WTC11 (cell line): Measurements from ENCODE around the gene GRID2. TPM values are rescaled to one million over a fixed set of nuclear protein-coding genes. Genes with fewer than 3 reads are reported as not detected.

Experiments used
- ATAC-seq: fragments of 200-7000 bp; cut with Tn5 transposase; 2 replicates; pipeline ENCODE4 v1.10.0; 2021; ENCODE audit warnings: mild to moderate bottlenecking, moderate library complexity
- CTCF ChIA-PET: fragments of 300-600 bp; sonication (Branson Sonifier 250); formaldehyde crosslinking; loops from one replicate; lab custom pipeline; 2021; ENCODE audit warnings: antibody characterized with exemption; lab: Charles Lee
- POLR2A ChIA-PET: fragments of 350-600 bp; sonication (Branson Sonifier 250); formaldehyde crosslinking; loops from one replicate; lab custom pipeline; 2021; ENCODE audit warnings: antibody characterized with exemption; lab: Charles Lee
- DNase-seq: peaks from one replicate; pipeline ENCODE4 v3.0.0; 2021; ENCODE audit warnings: low spot score
- H3K27ac Mint-ChIP-seq: 2 replicates; pipeline ENCODE4 v1.8.0; 2021; ENCODE audit warnings: mixed read lengths
- H3K27me3 Mint-ChIP-seq: 2 replicates; pipeline ENCODE4 v1.8.0; 2021; ENCODE audit warnings: low read depth, mild to moderate bottlenecking, moderate library complexity, mixed read lengths
- H3K36me3 Mint-ChIP-seq: 2 replicates; pipeline ENCODE4 v1.8.0; 2021; ENCODE audit warnings: mixed read lengths
- H3K4me1 Mint-ChIP-seq: 2 replicates; pipeline ENCODE4 v1.8.0; 2022; ENCODE audit warnings: mixed read lengths
- H3K4me3 Mint-ChIP-seq: 2 replicates; pipeline ENCODE4 v1.8.0; 2021; ENCODE audit warnings: mild to moderate bottlenecking, moderate library complexity, mixed read lengths
- H3K9me3 Mint-ChIP-seq: 2 replicates; pipeline ENCODE4 v1.8.0; 2021; ENCODE audit warnings: mixed read lengths
- ELF4 ChIP-seq: sonication (generic); formaldehyde crosslinking; IDR thresholded peaks from 2 replicates; pipeline ENCODE4 v1.8.1; 2022; ENCODE audit warnings: low read depth, mild to moderate bottlenecking, moderate library complexity, missing genetic modification reagents
- EMX1 ChIP-seq: fragments of 250-450 bp; sonication (Bioruptor Pico); IDR thresholded peaks from 2 replicates; pipeline ENCODE4 v1.8.0; 2021; ENCODE audit warnings: mild to moderate bottlenecking
- ETV6 ChIP-seq: sonication (generic); formaldehyde crosslinking; IDR thresholded peaks from 2 replicates; pipeline ENCODE4 v1.8.1; 2022; ENCODE audit warnings: mild to moderate bottlenecking, missing genetic modification reagents
- FOXJ3 ChIP-seq: sonication (generic); formaldehyde crosslinking; IDR thresholded peaks from 2 replicates; pipeline ENCODE4 v1.9.0; 2021; ENCODE audit warnings: missing genetic modification reagents, mild to moderate bottlenecking, borderline replicate concordance
- FOXK1 ChIP-seq: sonication (generic); formaldehyde crosslinking; IDR thresholded peaks from 2 replicates; pipeline ENCODE4 v1.8.0; 2022; ENCODE audit warnings: mild to moderate bottlenecking, moderate library complexity, missing genetic modification reagents
- FOXP1 ChIP-seq: sonication (generic); formaldehyde crosslinking; IDR thresholded peaks from 2 replicates; pipeline ENCODE4 v1.8.0; 2022; ENCODE audit warnings: missing genetic modification reagents, mild to moderate bottlenecking, moderate library complexity, borderline replicate concordance
- GTF2I ChIP-seq: fragments of 250-450 bp; sonication (Bioruptor Pico); conservative IDR thresholded peaks from 2 replicates; pipeline ENCODE4 v1.4.0; 2021; ENCODE audit warnings: mild to moderate bottlenecking
- IRF2 ChIP-seq: sonication (generic); formaldehyde crosslinking; IDR thresholded peaks from 2 replicates; pipeline ENCODE4 v1.8.0; 2022; ENCODE audit warnings: low read depth, missing genetic modification reagents, borderline replicate concordance
- MXD4 ChIP-seq: fragments of 250-450 bp; sonication (Bioruptor Pico); IDR thresholded peaks from 2 replicates; pipeline ENCODE4 v1.8.0; 2021; ENCODE audit warnings: mild to moderate bottlenecking, moderate library complexity, borderline replicate concordance
- MYBL2 ChIP-seq: sonication (generic); formaldehyde crosslinking; IDR thresholded peaks from 2 replicates; pipeline ENCODE4 v1.8.1; 2023; ENCODE audit warnings: mild to moderate bottlenecking, moderate library complexity, missing genetic modification reagents
- NFYB ChIP-seq: sonication (generic); formaldehyde crosslinking; conservative IDR thresholded peaks from 2 replicates; pipeline ENCODE4 v1.8.0; 2022; ENCODE audit warnings: low read depth, missing genetic modification reagents
- TCF7 ChIP-seq: sonication (generic); formaldehyde crosslinking; IDR thresholded peaks from 2 replicates; pipeline ENCODE4 v1.8.0; 2022; ENCODE audit warnings: mild to moderate bottlenecking, low read depth, missing genetic modification reagents, moderate library complexity
- TEAD1 ChIP-seq: sonication (generic); formaldehyde crosslinking; IDR thresholded peaks from 2 replicates; pipeline ENCODE4 v1.8.0; 2022; ENCODE audit warnings: mild to moderate bottlenecking, missing genetic modification reagents
- ZBTB21 ChIP-seq: sonication (generic); formaldehyde crosslinking; IDR thresholded peaks from 2 replicates; pipeline ENCODE4 v1.8.1; 2023; ENCODE audit warnings: mild to moderate bottlenecking, missing genetic modification reagents, borderline replicate concordance
- ZNF138 ChIP-seq: sonication (generic); formaldehyde crosslinking; conservative IDR thresholded peaks from 2 replicates; pipeline ENCODE4 v1.8.1; 2022; ENCODE audit warnings: mild to moderate bottlenecking, moderate library complexity, missing genetic modification reagents
- ZNF219 ChIP-seq: sonication (generic); formaldehyde crosslinking; IDR thresholded peaks from 2 replicates; pipeline ENCODE4 v1.8.0; 2023; ENCODE audit warnings: missing genetic modification reagents, mild to moderate bottlenecking, borderline replicate concordance
- ZNF232 ChIP-seq: sonication (generic); formaldehyde crosslinking; IDR thresholded peaks from 2 replicates; pipeline ENCODE4 v1.8.0; 2022; ENCODE audit warnings: mild to moderate bottlenecking, missing genetic modification reagents
- ZNF416 ChIP-seq: fragments of 250-450 bp; sonication (Bioruptor Pico); IDR thresholded peaks from 2 replicates; pipeline ENCODE4 v1.9.0; 2021; ENCODE audit warnings: mild to moderate bottlenecking, inconsistent platforms
- ZNF671 ChIP-seq: fragments of 250-450 bp; sonication (Bioruptor Pico); IDR thresholded peaks from 2 replicates; pipeline ENCODE4 v1.8.0; 2021; ENCODE audit warnings: mild to moderate bottlenecking
- total RNA-seq: library from RNA; stranded (reverse); gene quantifications from 3 replicates; pipeline ENCODE4 v1.2.3, GENCODE V29; 2021
- TF ChIP-seq, protein P1 (sequence below): sonication (generic); formaldehyde crosslinking; IDR thresholded peaks from 2 replicates; pipeline ENCODE4 v1.8.1; 2022; ENCODE audit warnings: mild to moderate bottlenecking, moderate library complexity, missing genetic modification reagents
- TF ChIP-seq, protein P2 (sequence below): sonication (generic); formaldehyde crosslinking; IDR thresholded peaks from 2 replicates; pipeline ENCODE4 v1.8.1; 2022; ENCODE audit warnings: low read depth, missing genetic modification reagents, borderline replicate concordance
- TF ChIP-seq, protein P3 (sequence below): sonication (generic); formaldehyde crosslinking; IDR thresholded peaks from 2 replicates; pipeline ENCODE4 v1.8.1; 2023; ENCODE audit warnings: mild to moderate bottlenecking, missing genetic modification reagents, moderate library complexity
- TF ChIP-seq, protein P4 (sequence below): sonication (generic); formaldehyde crosslinking; conservative IDR thresholded peaks from 2 replicates; pipeline ENCODE4 v1.8.1; 2023; ENCODE audit warnings: mild to moderate bottlenecking, low read depth, missing genetic modification reagents, moderate library complexity
- TF ChIP-seq, protein P5 (sequence below): sonication (generic); formaldehyde crosslinking; IDR thresholded peaks from 2 replicates; pipeline ENCODE4 v1.8.0; 2022; ENCODE audit warnings: mild to moderate bottlenecking, missing genetic modification reagents
- TF ChIP-seq, protein P6 (sequence below): sonication (generic); formaldehyde crosslinking; IDR thresholded peaks from 2 replicates; pipeline ENCODE4 v1.8.0; 2022; ENCODE audit warnings: mild to moderate bottlenecking, missing genetic modification reagents
- TF ChIP-seq, protein P7 (sequence below): sonication (generic); formaldehyde crosslinking; IDR thresholded peaks from 2 replicates; pipeline ENCODE4 v1.8.0; 2022; ENCODE audit warnings: mild to moderate bottlenecking, missing genetic modification reagents

Gene GRID2
- total RNA-seq, 1 experiment from 2014 or later: 26.8 TPM

DNA sequence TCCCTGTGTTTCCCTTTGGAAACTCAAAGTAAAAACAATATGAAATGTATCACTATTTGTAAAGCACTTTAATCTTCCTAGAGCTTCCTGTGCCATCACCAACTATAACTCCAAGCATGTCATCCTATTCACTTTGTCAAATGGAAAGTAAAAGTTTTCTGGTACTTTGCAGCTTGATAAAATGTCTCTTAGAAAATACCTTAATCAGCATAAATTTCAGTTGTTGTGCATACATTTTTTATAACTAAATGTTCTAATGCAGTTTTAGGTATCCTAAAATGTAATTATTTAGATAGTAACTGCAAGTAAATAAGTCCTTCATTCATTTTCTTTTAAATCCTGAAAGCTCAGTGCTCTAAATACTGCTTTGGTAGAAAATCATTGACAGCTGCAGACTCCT is 558.7 kb downstream of the GRID2 start (continued):
- TF ChIP-seq ZBTB21 (CRISPR knock-in tag) (no peak), FOXJ3 (no peak), ZNF138 (CRISPR knock-in tag) (no peak)

DNA sequence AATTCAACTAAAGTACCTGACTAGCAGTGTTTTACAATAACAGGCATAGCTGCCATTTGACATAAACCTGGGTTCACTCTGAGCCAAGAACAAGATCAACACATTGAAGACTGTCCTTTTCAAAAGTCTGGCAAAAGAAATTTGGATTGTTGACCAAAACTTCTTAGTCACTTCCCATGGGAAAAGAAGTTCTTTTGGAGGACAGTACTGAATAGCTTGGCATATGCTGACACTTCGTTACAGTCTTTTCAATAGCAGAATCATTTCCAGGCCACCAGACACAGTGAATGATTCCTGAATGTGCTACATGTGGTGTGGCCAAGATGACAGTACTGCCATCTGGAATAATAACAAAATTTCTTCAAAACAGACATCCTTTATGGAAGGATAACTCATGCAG is 560.3 kb downstream of the GRID2 start:
- Mint-ChIP-seq H3K27me3 (no peaks in the 10 kb centered on the region), H3K9me3 (no peaks in the 10 kb centered on the region), H3K36me3 (no peaks in the 10 kb centered on the region), H3K4me1 (no peaks in the 10 kb centered on the region), H3K27ac (no peak overlapping the region), H3K4me3 (no peak overlapping the region)
- POLR2A ChIA-PET: no interaction called here
- ATAC-seq (no peak), DNase-seq (no peak)
- no peak for TF ChIP-seq ZNF416 (CRISPR knock-in tag)
- TF ChIP-seq ZNF138 (CRISPR knock-in tag): no peak
- no peak for TF ChIP-seq ZNF671 (CRISPR knock-in tag)
- TF ChIP-seq ELF4: no peak
- TF ChIP-seq EMX1 (CRISPR knock-in tag): no peak
- TF ChIP-seq FOXK1 (CRISPR knock-in tag): no peak
- TF ChIP-seq, protein P1, sequence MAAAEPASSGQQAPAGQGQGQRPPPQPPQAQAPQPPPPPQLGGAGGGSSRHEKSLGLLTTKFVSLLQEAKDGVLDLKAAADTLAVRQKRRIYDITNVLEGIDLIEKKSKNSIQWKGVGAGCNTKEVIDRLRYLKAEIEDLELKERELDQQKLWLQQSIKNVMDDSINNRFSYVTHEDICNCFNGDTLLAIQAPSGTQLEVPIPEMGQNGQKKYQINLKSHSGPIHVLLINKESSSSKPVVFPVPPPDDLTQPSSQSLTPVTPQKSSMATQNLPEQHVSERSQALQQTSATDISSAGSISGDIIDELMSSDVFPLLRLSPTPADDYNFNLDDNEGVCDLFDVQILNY: no peak
- TF ChIP-seq FOXJ3: no peak
- TF ChIP-seq MYBL2 (CRISPR knock-in tag): no peak
- no peak for TF ChIP-seq FOXP1
- TF ChIP-seq, protein P2, sequence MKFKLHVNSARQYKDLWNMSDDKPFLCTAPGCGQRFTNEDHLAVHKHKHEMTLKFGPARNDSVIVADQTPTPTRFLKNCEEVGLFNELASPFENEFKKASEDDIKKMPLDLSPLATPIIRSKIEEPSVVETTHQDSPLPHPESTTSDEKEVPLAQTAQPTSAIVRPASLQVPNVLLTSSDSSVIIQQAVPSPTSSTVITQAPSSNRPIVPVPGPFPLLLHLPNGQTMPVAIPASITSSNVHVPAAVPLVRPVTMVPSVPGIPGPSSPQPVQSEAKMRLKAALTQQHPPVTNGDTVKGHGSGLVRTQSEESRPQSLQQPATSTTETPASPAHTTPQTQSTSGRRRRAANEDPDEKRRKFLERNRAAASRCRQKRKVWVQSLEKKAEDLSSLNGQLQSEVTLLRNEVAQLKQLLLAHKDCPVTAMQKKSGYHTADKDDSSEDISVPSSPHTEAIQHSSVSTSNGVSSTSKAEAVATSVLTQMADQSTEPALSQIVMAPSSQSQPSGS: no peak
- TF ChIP-seq TCF7 (CRISPR knock-in tag): no peak
- TF ChIP-seq, protein P3, sequence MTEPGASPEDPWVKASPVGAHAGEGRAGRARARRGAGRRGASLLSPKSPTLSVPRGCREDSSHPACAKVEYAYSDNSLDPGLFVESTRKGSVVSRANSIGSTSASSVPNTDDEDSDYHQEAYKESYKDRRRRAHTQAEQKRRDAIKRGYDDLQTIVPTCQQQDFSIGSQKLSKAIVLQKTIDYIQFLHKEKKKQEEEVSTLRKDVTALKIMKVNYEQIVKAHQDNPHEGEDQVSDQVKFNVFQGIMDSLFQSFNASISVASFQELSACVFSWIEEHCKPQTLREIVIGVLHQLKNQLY (CRISPR knock-in tag): no peak
- TF ChIP-seq ETV6: no peak
- TF ChIP-seq ZNF219 (CRISPR knock-in tag): no peak
- TF ChIP-seq, protein P4, sequence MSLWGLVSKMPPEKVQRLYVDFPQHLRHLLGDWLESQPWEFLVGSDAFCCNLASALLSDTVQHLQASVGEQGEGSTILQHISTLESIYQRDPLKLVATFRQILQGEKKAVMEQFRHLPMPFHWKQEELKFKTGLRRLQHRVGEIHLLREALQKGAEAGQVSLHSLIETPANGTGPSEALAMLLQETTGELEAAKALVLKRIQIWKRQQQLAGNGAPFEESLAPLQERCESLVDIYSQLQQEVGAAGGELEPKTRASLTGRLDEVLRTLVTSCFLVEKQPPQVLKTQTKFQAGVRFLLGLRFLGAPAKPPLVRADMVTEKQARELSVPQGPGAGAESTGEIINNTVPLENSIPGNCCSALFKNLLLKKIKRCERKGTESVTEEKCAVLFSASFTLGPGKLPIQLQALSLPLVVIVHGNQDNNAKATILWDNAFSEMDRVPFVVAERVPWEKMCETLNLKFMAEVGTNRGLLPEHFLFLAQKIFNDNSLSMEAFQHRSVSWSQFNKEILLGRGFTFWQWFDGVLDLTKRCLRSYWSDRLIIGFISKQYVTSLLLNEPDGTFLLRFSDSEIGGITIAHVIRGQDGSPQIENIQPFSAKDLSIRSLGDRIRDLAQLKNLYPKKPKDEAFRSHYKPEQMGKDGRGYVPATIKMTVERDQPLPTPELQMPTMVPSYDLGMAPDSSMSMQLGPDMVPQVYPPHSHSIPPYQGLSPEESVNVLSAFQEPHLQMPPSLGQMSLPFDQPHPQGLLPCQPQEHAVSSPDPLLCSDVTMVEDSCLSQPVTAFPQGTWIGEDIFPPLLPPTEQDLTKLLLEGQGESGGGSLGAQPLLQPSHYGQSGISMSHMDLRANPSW (CRISPR knock-in tag): no peak
- no peak for TF ChIP-seq TEAD1 (CRISPR knock-in tag)
- TF ChIP-seq, all 79 proteins: peak for 0
- CTCF ChIA-PET: no interaction called here

DNA sequence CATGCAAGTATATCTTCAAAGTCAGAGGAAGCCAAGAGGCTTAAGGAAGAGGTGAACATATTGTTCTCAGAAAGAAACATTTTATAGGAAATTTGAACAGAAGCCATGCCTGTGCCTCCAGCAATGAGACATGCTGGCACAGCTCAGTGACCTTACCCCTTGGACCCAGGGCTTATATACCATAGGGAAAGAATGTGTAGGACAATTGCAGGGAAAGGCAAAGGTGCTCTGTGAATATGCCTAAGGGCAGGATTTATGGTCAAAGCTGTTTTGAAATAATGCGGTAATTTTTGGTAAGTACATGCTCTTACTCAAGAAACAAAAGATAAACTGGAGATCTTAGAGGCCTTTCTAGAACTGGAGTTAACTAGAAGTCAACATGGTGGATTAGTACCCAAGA is 568.8 kb downstream of the GRID2 start:
- DNase-seq (no peak), ATAC-seq (no peak)
- no peaks in the 10 kb centered on the region for H3K36me3 Mint-ChIP-seq
- no peak overlapping the region for H3K27ac Mint-ChIP-seq
- no peaks in the 10 kb centered on the region for H3K9me3 Mint-ChIP-seq
- CTCF ChIA-PET: interaction anchor here (0.8 kb wide), 1 partner anchor 327 kb away, joined by 4 read pairs; no protein-coding TSS in a partner anchor
- H3K27me3 Mint-ChIP-seq: no peaks in the 10 kb centered on the region
- POLR2A ChIA-PET: no interaction called here
- no peak overlapping the region for H3K4me3 Mint-ChIP-seq
- peaks cover 6% of the 10 kb centered on the region; the same call in 1 of the 2 replicates for H3K4me1 Mint-ChIP-seq
- no peak for TF ChIP-seq ZNF232 (CRISPR knock-in tag)
- no peak for TF ChIP-seq NFYB
- TF ChIP-seq IRF2: no peak
- TF ChIP-seq FOXJ3: no peak
- no peak for TF ChIP-seq MXD4 (CRISPR knock-in tag)
- TF ChIP-seq, protein P5, sequence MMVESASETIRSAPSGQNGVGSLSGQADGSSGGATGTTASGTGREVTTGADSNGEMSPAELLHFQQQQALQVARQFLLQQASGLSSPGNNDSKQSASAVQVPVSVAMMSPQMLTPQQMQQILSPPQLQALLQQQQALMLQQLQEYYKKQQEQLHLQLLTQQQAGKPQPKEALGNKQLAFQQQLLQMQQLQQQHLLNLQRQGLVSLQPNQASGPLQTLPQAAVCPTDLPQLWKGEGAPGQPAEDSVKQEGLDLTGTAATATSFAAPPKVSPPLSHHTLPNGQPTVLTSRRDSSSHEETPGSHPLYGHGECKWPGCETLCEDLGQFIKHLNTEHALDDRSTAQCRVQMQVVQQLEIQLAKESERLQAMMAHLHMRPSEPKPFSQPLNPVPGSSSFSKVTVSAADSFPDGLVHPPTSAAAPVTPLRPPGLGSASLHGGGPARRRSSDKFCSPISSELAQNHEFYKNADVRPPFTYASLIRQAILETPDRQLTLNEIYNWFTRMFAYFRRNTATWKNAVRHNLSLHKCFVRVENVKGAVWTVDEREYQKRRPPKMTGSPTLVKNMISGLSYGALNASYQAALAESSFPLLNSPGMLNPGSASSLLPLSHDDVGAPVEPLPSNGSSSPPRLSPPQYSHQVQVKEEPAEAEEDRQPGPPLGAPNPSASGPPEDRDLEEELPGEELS (CRISPR knock-in tag): no peak
- TF ChIP-seq EMX1 (CRISPR knock-in tag): no peak
- TF ChIP-seq, protein P6, sequence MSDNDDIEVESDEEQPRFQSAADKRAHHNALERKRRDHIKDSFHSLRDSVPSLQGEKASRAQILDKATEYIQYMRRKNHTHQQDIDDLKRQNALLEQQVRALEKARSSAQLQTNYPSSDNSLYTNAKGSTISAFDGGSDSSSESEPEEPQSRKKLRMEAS: no peak
- TF ChIP-seq, protein P7, sequence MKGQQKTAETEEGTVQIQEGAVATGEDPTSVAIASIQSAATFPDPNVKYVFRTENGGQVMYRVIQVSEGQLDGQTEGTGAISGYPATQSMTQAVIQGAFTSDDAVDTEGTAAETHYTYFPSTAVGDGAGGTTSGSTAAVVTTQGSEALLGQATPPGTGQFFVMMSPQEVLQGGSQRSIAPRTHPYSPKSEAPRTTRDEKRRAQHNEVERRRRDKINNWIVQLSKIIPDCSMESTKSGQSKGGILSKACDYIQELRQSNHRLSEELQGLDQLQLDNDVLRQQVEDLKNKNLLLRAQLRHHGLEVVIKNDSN (CRISPR knock-in tag): no peak
- TF ChIP-seq GTF2I (CRISPR knock-in tag): no peak
